RWPE2 (cell line): Measurements from ENCODE around the gene AGMAT.

ENCODE experiments used
- ATAC-seq: fragments of 200-7000 bp; cut with Tn5 transposase; 3 replicates; pipeline ENCODE4 v1.9.1; 2021; ENCODE audit warnings: low read depth
- DNase-seq: peaks from one replicate; pipeline ENCODE4 v3.0.0-alpha.2; 2020; ENCODE audit warnings: low spot score
- H3K27ac ChIP-seq: fragments of 450-650 bp; 2 replicates; pipeline ENCODE4 v1.5.1; 2017; ENCODE audit warnings: mild to moderate bottlenecking; ENCODE audit not compliant: poor library complexity, severe bottlenecking
- H3K27me3 ChIP-seq: fragments of 250-450 bp; sonication (Bioruptor Pico); 2 replicates; pipeline ENCODE4 v1.5.1; 2021; ENCODE audit warnings: mild to moderate bottlenecking, moderate library complexity; ENCODE audit not compliant: insufficient read depth, poor library complexity, severe bottlenecking
- H3K36me3 ChIP-seq: fragments of 250-450 bp; sonication (Bioruptor Pico); 2 replicates; pipeline ENCODE4 v1.5.1; 2020; ENCODE audit warnings: low read depth, mild to moderate bottlenecking, moderate library complexity
- H3K4me1 ChIP-seq: fragments of 250-450 bp; sonication (Bioruptor Pico); 2 replicates; pipeline ENCODE4 v1.5.1; 2021; ENCODE audit warnings: mild to moderate bottlenecking, moderate library complexity; ENCODE audit not compliant: insufficient read depth, poor library complexity, severe bottlenecking
- H3K4me3 ChIP-seq: fragments of 250-450 bp; sonication (Bioruptor Pico); 2 replicates; pipeline ENCODE4 v1.5.1; 2021; ENCODE audit warnings: mild to moderate bottlenecking, moderate library complexity; ENCODE audit not compliant: severe bottlenecking
- H3K9me3 ChIP-seq: fragments of 250-450 bp; sonication (Bioruptor Pico); 2 replicates; pipeline ENCODE4 v1.5.1; 2021; ENCODE audit warnings: mild to moderate bottlenecking, moderate library complexity; ENCODE audit not compliant: severe bottlenecking
- TF ChIP-seq, protein P1 (sequence below): fragments of 450-650 bp; IDR thresholded peaks from one replicate; pipeline ENCODE4 v1.5.1; 2017; ENCODE audit warnings: mild to moderate bottlenecking, moderate library complexity; ENCODE audit not compliant: poor library complexity, severe bottlenecking

AGMAT gene

DNA sequence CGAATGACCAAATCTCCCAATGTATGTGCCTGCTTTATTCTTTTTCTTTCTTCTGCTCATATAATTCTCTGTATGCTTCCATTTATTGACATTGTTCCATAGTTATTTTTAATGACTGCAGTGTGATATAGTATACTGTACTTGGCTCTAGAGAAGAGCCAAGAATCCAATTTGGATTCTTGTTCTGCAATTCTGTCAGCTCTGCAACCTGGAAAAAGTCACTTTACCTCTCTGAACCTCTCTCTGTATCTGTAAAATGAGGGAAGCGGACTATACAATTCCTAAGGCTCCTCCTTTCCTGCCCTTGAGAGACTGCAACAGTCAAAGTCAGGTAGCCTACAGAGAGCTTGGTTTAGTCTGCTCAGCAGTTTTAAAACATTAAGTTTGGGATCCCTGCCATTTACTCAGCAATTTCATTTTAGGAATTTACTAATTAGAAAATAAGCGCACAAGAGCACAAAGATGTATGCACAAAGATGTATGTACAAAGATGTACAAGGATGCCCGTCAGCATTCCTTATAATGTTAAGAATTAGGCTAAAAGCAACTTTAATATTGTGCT lies 43.5 kb downstream of the AGMAT start:
- DNase-seq (no peak), ATAC-seq (no peak)
- Histone ChIP-seq H3K36me3 (peaks cover 70% of the 10 kb centered on the region), H3K4me3 (no peak overlapping the region), H3K4me1 (no peaks in the 10 kb centered on the region), H3K27ac (no peak overlapping the region), H3K9me3 (no peaks in the 10 kb centered on the region), H3K27me3 (no peaks in the 10 kb centered on the region)
- TF ChIP-seq, protein P1, sequence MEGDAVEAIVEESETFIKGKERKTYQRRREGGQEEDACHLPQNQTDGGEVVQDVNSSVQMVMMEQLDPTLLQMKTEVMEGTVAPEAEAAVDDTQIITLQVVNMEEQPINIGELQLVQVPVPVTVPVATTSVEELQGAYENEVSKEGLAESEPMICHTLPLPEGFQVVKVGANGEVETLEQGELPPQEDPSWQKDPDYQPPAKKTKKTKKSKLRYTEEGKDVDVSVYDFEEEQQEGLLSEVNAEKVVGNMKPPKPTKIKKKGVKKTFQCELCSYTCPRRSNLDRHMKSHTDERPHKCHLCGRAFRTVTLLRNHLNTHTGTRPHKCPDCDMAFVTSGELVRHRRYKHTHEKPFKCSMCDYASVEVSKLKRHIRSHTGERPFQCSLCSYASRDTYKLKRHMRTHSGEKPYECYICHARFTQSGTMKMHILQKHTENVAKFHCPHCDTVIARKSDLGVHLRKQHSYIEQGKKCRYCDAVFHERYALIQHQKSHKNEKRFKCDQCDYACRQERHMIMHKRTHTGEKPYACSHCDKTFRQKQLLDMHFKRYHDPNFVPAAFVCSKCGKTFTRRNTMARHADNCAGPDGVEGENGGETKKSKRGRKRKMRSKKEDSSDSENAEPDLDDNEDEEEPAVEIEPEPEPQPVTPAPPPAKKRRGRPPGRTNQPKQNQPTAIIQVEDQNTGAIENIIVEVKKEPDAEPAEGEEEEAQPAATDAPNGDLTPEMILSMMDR = no peak

- Histone ChIP-seq H3K4me1 (no peaks in the 10 kb centered on the region), H3K4me3 (no peak overlapping the region), H3K27ac (no peak overlapping the region), H3K9me3 (no peaks in the 10 kb centered on the region), H3K36me3 (peaks cover 66% of the 10 kb centered on the region), H3K27me3 (no peaks in the 10 kb centered on the region)
- TF ChIP-seq, protein P1 = no peak
- ATAC-seq (no peak), DNase-seq (no peak)
Measured at GRCh38 chr1:15540186-15540585, 44.7 kb downstream of the AGMAT start.

DNA sequence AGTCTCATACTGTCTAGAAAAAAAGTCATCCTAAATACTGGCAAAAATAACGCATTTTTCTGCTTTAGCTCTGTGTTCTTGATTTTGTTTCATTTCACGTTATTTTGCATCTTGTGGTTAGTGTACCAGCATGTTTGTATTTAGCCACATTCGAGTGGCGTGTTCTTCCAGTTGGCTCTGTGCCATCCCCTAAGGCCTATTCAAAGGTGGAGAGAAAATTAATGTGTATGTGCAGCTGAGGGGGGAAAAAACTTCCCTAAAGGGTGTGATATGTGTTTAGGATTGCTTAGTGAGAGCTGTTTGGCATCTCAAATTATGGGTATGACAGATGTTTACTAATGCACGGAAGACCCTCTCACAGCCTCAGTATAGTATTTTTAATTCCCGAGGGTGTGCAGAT lies 46.1 kb downstream of the AGMAT start:
- no peak overlapping the region for H3K4me3 ChIP-seq
- ATAC-seq (no peak), DNase-seq (no peak)
- no peaks in the 10 kb centered on the region for H3K9me3 ChIP-seq
- no peaks in the 10 kb centered on the region for H3K27me3 ChIP-seq
- H3K27ac ChIP-seq = no peak overlapping the region
- TF ChIP-seq, protein P1 = no peak
- peaks cover 67% of the 10 kb centered on the region for H3K36me3 ChIP-seq
- no peaks in the 10 kb centered on the region for H3K4me1 ChIP-seq

DNA sequence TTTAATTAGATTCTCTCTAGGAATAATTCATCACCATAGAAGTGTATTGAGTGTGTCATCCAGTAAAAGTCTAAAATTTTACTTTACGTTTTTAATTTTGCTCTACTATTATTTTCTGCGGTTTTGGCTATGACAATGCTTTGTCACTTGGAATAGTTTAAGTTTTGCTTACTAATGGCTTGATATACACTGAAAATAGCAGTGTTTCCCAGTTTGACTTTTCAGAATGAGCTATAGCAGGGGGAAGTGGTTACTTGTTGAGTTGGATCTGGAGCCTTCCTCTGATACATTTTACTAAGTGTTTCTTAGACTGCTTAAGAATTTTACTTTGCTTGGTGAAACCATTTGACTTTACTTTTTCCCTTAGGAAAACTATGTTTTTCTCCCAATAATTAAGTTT lies 53.2 kb downstream of the AGMAT start:
- Histone ChIP-seq H3K4me3 (no peak overlapping the region), H3K27ac (no peak overlapping the region), H3K9me3 (no peaks in the 10 kb centered on the region), H3K27me3 (no peaks in the 10 kb centered on the region), H3K4me1 (no peaks in the 10 kb centered on the region), H3K36me3 (peaks cover 55% of the 10 kb centered on the region)
- TF ChIP-seq, protein P1 = no peak
- ATAC-seq = no peak
- no peak for DNase-seq

DNA sequence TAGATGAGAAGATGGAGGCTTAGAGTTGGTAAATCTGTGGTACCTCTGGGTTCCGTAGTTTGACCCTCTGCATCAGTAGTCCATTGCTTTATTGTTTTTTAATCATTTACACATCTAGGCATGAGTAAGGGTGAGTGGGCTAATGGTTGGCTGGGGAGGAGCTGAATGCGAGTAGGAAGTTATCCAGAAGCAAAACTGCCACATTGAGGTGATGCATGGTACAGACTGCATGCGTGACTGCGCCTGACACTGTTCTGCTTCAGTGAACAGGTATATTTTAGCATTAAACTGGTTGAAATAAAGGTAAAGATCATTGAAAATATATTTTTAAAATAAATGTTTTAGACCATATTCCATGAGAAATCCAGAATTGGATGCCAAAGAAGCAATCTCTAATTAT lies 53.8 kb downstream of the AGMAT start:
- TF ChIP-seq, protein P1 = no peak
- H3K27ac ChIP-seq = no peak overlapping the region
- no peaks in the 10 kb centered on the region for H3K27me3 ChIP-seq
- DNase-seq = no peak
- H3K4me1 ChIP-seq = no peaks in the 10 kb centered on the region
- H3K9me3 ChIP-seq = no peaks in the 10 kb centered on the region
- no peak overlapping the region for H3K4me3 ChIP-seq
- ATAC-seq = no peak
- H3K36me3 ChIP-seq = peaks cover 48% of the 10 kb centered on the region
